ENCODE data around the gene CXCL1.

The CXCL1 gene

GRCh38 chr4:73855406-73855805, 13.8 kb upstream of the CXCL1 start:
- in situ Hi-C loops (cut with MboI; ENCODE audit: low pct_unique_long_range_greater_than_20kb, low sequenced_read_pairs, unreplicated experiment): no loop called here
- TF ChIP-seq CTCF (IDR thresholded peaks at IDR 0.05; ENCODE audit: extremely low read depth, insufficient read depth, missing control alignments): no peak
- DNase-seq (ENCODE audit: low spot score): no peak

GRCh38 chr4:73856518-73856917, 12.7 kb upstream of the CXCL1 start:
- in situ Hi-C loops (cut with MboI; ENCODE audit: low pct_unique_long_range_greater_than_20kb, low sequenced_read_pairs, unreplicated experiment): no loop called here
- DNase-seq (ENCODE audit: low spot score): no peak
- no peak for TF ChIP-seq CTCF (IDR thresholded peaks at IDR 0.05; ENCODE audit: extremely low read depth, insufficient read depth, missing control alignments)

GRCh38 chr4:73859614-73860088, 9.5 kb upstream of the CXCL1 start:
- DNase-seq (ENCODE audit: low spot score): no peak

GRCh38 chr4:73860181-73860580, 9.0 kb upstream of the CXCL1 start:
- in situ Hi-C loops (cut with MboI; ENCODE audit: low pct_unique_long_range_greater_than_20kb, low sequenced_read_pairs, unreplicated experiment): no loop called here
- DNase-seq (ENCODE audit: low spot score): no peak
- no peak for TF ChIP-seq CTCF (IDR thresholded peaks at IDR 0.05; ENCODE audit: extremely low read depth, insufficient read depth, missing control alignments)

More at GRCh38 chr4:73859614-73860088, 9.5 kb upstream of the CXCL1 start:
- no peak for TF ChIP-seq CTCF (IDR thresholded peaks at IDR 0.05; ENCODE audit: extremely low read depth, insufficient read depth, missing control alignments)
- in situ Hi-C loops (cut with MboI; ENCODE audit: low pct_unique_long_range_greater_than_20kb, low sequenced_read_pairs, unreplicated experiment): no loop called here

- TF ChIP-seq CTCF (IDR thresholded peaks at IDR 0.05; ENCODE audit: extremely low read depth, insufficient read depth, missing control alignments): no peak
- in situ Hi-C loops (cut with MboI; ENCODE audit: low pct_unique_long_range_greater_than_20kb, low sequenced_read_pairs, unreplicated experiment): no loop called here
- DNase-seq (ENCODE audit: low spot score): no peak
Measured at GRCh38 chr4:73860917-73861316, 8.3 kb upstream of the CXCL1 start.

GRCh38 chr4:73862322-73862721, 6.9 kb upstream of the CXCL1 start:
- DNase-seq (ENCODE audit: low spot score): no peak
- in situ Hi-C loops (cut with MboI; ENCODE audit: low pct_unique_long_range_greater_than_20kb, low sequenced_read_pairs, unreplicated experiment): no loop called here
- no peak for TF ChIP-seq CTCF (IDR thresholded peaks at IDR 0.05; ENCODE audit: extremely low read depth, insufficient read depth, missing control alignments)

GRCh38 chr4:73864365-73864764, 4.8 kb upstream of the CXCL1 start:
- DNase-seq (ENCODE audit: low spot score): peak; percentile 26
- in situ Hi-C loops (cut with MboI; ENCODE audit: low pct_unique_long_range_greater_than_20kb, low sequenced_read_pairs, unreplicated experiment): no loop called here
- peak; percentile 55 for TF ChIP-seq CTCF (IDR thresholded peaks at IDR 0.05; ENCODE audit: extremely low read depth, insufficient read depth, missing control alignments)
